Fibroblast of peridontal ligament (primary cell): ENCODE measurements around the gene ID4.
A peak's percentile ranks its signal among the peaks of the same experiment; 100 is the strongest.
"Not testable (repeated sequence)": the region's sequence is repeated elsewhere in the genome, so short reads cannot be mapped to it uniquely, and the experiment has no call there.

Experiments used
- DNase-seq: peaks from one replicate; pipeline ENCODE4 v3.0.0-alpha.2; 2010; ENCODE audit errors: extremely low read depth

The ID4 gene

DNA sequence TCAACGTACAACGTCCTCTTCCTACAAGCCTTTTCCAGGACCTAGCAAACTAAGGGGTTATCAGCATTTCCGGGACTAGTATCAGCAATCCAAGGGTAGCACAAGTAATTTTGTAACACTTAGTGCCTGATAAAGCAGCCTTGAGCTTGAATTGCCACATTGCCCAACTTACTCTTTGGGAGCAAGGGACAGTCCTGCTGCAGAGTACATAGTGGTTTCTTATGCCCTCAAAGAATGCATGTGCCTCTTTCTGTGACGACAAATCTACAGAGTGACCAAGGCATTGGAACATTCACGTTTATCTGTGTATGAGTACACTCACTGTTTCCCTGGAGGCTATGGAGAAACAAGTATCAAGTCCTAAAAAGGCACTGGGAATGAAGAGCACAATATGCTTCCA, 3.2 kb upstream of the ID4 start:
- no peak for DNase-seq

DNA sequence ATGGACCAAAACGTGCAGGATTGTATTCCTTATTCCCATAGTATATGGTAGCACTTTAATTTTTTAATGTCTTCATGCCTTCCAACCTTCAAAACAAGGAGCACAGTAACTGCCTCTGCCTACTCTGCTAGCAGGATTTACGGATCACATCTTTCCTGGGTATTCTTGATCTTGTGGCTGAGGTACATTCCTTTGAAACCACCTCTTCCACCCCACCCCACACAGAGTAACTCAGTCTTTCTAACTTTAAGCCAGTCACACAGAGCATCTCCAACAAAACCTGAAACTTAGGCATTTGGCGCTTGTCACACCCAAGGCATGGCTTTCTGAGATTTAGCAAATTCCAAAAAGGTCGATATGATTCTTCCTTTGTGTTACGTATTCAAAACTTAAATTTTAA, 2.3 kb upstream of the ID4 start:
- DNase-seq: no peak

DNA sequence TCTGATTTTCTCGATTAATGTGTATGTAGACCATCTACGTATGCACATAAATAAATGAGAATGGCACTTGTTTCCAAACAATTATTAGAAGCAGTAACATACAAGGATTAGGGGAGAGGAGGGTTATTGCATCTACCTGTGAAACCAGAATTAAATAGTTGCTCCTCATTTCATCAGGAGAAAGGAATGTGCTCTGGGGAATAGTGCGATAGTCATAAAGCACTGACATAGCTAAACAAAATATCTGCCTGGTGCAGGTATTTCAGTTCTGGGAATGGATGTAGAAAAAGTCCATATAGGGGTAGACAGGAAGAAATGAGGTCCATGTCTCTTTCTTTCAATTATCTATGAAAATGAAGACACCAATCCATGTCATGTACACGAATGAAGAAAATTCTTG, 1.6 kb upstream of the ID4 start:
- DNase-seq: no peak

DNA sequence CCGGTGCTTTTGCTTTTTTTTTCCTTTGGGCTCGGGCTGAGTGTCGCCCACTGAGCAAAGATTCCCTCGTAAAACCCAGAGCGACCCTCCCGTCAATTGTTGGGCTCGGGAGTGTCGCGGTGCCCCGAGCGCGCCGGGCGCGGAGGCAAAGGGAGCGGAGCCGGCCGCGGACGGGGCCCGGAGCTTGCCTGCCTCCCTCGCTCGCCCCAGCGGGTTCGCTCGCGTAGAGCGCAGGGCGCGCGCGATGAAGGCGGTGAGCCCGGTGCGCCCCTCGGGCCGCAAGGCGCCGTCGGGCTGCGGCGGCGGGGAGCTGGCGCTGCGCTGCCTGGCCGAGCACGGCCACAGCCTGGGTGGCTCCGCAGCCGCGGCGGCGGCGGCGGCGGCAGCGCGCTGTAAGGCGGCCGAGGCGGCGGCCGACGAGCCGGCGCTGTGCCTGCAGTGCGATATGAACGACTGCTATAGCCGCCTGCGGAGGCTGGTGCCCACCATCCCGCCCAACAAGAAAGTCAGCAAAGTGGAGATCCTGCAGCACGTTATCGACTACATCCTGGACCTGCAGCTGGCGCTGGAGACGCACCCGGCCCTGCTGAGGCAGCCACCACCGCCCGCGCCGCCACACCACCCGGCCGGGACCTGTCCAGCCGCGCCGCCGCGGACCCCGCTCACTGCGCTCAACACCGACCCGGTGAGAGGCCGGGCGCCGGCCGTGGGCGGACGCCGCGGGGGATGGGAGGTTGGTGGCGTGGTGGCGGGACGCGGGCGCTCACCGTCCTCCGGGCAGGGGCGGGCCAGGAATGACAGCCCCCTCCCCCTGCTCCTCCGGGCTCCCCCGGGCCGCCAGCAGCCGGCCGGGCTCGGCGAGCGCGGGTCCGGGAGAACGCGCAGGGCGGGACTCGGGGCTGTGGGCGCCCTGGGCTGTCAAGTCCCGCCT, 606 bp downstream of the ID4 start:
- DNase-seq: peak; percentile 23

DNA sequence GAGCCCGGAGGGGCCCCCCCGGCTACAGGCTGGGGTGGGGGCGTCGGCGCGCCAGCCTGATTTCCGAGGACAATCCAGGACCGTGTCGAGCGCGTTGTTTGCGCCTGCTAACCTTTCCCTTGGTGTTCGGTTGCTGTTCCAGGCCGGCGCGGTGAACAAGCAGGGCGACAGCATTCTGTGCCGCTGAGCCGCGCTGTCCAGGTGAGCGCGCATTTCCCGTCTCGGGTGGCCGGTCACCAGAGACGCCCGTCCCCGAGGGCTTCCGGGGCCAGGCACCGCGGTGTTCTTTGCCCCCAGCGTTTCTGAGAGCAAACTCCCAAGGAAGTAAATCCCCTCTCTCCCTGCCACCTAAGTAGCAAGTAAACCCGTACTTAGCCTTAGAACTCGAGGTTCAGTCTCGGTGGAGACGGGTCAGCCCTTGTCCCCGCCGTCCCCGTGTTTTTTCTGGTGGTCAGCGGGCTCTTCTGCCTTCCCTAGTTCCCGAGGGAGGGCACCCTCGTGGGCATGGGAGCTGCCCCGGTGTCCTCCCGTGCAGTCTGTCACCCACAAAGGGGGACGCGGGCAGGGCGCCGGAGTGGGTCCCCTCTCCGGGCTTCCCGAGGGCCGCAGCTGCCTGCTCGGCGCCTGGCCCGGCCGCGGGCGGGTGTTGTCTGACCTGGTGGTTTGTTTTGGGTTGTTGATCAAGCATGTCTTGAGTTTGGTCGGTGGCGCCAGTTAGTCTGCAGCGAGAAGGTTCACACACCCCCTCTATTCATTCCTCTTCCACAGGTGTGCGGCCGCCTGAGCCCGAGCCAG, 1.5 kb downstream of the ID4 start:
- no peak for DNase-seq

DNA sequence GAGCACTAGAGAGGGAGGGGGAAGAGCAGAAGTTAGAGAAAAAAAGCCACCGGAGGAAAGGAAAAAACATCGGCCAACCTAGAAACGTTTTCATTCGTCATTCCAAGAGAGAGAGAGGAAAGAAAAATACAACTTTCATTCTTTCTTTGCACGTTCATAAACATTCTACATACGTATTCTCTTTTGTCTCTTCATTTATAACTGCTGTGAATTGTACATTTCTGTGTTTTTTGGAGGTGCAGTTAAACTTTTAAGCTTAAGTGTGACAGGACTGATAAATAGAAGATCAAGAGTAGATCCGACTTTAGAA, 2.0 kb downstream of the ID4 start:
- DNase-seq: peak; percentile 40

DNA sequence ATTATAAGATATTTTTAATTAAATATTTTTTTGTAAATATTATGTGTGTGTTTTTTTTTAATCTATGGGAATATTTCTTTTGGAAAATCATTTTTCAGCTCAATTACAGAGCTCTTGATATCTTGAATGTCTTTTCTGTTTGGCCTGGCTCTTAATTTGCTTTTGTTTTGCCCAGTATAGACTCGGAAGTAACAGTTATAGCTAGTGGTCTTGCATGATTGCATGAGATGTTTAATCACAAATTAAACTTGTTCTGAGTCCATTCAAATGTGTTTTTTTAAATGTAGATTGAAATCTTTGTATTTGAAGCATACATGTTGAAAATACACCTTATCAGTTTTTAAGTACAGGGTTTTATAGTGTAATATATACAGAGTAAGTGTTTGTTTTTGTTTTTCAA, 2.6 kb downstream of the ID4 start:
- no peak for DNase-seq

DNA sequence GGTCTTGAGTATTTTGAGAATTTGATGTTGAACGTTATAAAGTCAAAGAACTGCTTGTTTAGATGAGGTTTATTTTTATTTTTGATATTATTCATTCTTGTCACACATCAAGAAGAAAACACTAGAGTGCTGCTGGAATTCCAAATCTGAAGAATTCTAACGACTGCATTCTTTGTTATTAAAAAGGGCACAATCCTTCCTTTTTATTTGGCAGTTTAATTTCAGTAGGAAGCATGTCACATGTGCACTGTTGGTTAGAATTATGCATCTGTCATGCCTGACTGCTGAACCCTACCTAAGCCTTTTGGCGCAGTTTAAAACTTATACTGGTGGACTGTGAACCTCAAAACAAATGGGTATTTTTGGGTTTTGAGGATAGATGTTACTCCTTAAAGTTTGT, 4.0 kb downstream of the ID4 start:
- DNase-seq: peak; percentile 50

DNA sequence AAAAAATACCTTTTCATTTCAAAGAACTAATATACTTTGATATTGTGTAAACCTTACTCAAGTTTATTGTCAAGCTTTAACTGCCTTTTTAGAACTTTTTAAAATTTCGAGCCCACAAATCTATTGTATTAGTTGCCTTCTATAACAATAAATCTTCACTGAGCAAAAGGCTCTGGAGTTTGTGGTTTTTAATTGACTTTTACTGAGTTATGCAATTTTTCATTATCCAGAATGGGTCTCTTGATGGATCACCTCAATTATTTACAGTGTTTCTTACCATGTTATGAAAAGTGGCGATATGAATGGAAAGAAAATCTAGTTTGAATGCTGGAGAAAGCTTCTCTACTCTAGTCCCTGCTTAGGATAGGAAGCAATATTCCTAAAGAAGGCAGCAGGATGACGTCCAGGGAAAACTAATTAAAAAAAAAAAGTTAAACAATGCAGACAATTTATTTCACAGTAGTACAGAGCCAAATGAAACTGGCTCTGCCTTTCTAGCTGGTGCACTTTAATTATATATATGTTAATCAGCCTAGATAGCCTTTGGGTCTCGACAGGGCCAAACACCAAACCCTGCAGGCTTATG, 5.0 kb downstream of the ID4 start:
- no peak for DNase-seq

DNA sequence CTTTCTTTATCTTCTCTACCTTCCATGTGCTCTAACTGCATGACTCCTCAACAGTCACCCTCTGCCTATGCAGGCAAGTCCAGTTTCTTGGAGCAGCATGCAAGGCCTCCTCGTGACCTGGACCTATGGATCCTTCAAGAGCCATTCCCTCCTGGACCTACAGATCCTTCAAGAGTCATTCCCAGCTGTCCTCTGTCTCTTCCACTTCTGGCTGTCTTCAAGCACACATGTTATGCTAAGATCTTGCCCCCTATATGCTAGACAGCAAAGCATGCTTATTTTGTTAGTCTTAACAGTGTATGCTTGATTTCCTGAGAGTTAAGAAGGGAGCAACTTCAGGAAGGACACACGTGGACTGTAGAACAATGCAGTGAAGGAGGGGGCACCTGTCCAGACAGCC, 7.5 kb downstream of the ID4 start:
- no peak for DNase-seq

DNA sequence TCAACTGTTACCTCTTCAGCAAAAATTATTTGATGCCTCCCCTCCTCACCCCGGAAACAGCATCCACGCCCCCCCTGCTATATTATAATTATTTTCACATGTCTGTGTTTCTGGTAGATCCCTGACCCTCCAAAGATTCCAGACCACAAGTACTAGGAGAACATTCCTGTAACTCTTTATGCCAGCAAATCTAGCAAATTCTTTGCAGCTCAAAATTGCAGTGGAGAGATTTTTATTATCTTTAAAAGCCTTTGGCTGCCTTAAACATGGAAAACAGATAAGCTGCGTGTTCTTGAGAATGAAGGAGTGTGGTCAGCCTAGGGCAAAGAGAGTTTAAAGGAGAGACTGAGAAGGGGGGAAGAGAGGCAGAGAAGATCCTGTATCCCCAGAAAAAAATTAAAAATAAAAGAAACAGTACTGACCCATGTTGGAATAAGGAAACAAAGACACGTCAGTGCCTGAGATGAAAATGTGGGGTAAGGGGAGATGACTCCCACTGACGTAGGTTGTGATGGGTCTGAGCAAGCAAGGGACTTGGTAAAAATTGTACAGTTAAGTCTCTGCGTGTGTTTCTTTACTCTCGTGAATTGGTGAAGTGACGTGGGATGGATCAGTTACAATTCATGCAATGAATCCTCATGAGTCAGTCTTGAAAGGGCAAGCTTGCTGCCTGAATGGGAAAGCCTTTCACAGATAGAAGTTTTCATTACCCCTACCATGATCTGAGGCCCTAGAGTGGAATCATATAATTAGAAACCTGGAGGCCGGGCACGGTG, 8.3 kb downstream of the ID4 start:
- peak; percentile 97 for DNase-seq

DNA sequence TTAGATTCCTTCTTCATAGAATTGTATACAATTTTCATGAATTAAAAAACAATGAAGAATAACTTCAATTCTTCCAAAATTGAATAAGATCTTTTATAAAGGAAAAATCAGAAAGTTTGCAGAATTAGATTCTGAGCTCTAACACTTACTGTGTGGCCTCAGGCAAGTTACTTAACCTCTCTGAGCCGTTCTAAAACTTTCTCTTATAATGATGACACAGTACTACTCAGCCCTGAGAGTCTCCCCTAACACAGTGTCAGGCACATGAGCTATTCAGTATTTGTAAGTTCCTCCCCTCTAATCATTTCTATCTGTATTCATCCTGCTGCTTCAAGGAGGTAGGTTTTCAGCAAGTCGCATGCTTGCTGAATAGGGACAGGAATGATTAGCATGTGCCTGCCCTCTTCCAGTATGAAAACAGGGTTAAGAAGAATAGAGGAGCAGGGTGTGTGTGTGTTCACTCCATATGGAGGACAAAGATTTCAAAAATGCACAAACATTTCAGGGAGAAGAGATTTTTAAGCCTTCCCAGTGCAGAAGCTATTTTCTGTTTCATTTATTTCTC, 11.4 kb downstream of the ID4 start:
- no peak for DNase-seq

DNA sequence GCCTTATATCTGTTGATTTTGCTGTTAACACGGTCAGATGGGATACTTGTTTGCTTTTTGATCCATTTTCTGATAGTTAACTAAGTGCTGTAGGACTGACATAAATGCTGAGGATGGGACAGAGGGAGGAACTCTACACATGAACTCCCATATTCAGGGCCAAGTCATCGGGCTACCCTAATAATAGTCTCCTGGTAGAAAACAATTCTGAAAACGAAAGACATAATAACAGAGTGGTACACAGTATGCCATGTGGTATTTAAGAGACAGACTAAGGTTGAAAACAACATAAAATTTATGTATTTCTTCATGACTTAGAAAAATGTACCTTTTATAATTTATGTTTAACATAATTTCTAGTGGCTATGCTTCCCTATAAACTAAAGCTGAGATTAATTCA, 12.0 kb downstream of the ID4 start:
- DNase-seq: no peak

DNA sequence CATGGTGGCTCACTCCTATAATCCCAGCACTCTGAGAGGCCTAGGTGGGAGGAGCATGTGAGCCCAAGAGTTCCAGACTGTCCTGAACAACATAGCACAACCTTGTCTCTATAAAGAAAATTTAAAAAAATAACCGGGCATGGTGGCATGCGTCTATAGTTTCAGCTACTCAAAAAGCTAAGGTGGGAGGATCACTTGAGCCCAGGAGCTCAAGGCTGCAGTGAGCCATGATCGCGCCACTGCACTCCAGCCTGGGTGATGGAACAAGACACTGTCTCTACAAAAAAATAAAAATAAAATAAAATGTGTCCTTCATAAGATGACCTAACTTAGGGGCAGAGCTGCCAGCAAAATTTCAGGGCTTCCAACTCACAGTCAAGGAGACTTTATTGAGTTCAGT, 12.6 kb downstream of the ID4 start:
- no peak for DNase-seq

DNA sequence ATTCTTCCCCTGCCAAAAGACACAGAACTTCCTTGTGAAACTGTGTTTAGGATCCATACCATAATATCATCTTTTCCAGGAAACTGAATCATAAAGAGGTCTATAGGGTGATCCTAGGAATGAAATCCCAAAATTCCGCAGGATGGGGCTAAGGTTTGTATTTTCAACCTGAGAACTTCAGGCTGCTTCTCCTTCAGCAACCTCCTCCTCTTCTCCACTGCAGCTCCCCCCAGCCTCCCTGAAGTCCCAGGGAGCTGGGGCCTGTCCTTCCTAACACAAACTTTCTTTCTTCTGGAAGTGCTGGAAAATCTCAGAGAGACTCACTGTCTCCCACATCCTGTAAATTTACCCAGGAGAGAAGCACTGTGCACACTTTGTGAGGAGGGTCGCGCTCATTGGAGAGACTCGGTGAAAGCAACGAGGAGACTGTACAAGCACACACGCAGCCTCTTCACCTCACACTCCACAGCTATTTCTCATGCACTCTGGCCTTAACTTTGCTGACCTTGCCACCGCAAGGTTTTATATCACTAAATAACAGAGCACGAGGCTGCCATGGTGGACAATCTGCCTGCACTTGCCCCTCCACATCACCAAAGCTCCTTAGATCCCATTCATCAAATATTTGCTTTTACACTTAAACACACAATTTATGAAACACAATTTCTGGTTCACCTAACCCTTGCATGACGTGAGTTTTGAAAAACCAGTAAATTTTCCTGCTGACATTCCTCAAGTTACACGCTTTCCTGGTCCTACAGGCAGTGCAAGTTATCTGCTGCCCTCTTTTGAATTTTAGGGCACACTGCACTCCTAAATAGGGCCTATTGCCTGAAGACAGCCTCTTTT, 14.3 kb downstream of the ID4 start:
- DNase-seq: peak; percentile 87

DNA sequence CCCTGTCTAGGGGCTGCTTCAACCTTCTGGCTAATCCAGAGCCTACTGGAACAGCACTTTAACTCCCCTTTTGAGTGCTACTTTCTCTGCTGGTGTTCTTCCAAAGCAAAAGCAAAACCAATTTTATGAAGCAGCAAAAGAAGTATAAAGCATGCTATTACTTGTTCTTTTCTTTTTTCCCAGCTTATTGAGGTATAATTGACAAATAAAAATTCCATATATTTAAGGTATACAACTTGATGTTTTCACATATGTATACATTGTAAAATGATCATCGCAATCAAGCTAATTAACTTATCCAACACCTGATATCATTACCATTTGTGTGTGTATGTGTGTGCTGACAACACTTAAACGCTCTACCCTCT, 14.9 kb downstream of the ID4 start:
- no peak for DNase-seq

DNA sequence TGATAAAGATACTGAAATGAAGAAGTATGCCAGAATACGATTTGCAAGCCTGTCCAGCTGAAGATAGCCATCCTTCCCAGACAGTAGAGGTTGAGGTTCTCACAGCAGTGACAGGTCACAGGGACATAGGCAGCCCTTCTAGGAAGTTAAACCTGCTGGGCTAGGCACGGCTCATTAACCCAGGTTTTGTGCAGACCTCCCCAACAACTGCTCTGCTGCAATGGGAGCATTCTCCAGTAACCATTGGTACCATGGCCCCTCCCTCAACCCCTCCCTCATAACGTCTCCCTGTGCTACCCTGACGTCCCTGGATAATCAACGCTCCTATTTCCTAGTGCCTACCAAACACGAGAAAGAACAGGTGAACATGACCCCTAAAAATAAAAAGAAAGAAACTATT, 15.8 kb downstream of the ID4 start:
- no peak for DNase-seq

DNA sequence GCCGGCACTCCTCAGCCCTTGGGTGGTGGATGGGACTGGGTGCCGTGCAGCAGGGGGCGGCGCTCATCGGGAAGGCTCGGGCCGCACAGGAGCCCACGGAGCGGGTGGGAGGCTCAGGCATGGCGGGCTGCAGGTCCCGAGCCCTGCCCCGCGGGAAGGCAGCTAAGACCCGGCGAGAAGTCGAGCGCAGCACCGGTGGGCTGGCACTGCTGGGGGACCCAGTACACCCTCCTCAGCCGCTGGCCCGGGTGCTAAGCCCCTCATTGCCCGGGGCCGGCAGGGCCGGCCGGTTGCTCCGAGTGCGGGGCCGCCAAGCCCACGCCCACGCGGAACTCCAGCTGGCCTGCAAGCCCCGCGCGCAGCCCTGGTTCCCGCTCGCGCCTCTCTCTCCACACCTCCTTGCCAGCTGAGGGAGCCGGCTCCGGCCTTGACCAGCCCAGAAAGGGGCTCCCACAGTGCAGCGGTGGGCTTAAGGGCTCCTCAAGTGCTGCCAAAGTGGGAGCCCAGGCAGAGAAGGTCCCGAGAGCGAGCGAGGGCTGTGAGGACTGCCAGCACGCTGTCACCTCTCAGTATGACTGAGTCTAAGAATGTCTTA, 17.3 kb downstream of the ID4 start:
- not testable (repeated sequence) for DNase-seq

DNA sequence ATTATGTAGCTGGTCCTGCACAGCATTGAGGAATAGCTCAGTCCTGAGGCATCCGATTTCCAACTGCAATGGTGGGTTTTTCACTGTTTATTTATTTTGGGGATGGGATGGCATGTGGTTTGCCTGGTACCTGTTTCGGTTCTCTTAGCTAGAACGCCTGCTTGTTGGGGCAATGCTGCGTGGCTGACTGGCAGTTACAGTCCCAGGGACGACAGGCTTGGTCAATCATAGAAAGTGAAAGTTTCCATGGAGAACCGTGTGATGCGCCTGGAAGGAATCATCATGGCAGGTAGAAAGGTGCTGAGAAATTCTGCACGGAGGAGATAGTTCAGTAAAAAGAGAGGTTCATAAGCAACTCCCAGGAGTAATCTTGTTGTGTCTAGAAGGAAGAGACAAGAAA, 18.4 kb downstream of the ID4 start:
- no peak for DNase-seq

DNA sequence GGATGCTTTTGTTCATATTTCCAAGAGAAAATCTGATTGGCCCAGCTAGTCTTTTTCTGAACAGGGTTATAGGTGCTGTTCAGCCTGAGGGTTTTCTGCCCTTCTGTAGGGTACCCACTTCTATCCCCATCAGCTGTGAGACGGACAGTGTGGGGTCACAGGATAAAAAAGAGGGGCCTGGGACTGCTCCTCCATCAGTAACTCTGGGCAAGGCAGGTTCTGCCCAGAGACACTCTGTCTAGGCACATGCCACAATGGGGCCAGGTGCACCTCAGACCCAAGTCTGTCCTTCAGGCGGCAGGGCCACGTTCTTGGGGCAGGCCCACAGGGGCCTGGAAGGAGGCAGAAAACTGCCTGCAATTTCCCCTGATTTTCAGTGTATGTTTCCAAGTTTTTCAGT, 20.0 kb downstream of the ID4 start:
- DNase-seq: no peak

DNA sequence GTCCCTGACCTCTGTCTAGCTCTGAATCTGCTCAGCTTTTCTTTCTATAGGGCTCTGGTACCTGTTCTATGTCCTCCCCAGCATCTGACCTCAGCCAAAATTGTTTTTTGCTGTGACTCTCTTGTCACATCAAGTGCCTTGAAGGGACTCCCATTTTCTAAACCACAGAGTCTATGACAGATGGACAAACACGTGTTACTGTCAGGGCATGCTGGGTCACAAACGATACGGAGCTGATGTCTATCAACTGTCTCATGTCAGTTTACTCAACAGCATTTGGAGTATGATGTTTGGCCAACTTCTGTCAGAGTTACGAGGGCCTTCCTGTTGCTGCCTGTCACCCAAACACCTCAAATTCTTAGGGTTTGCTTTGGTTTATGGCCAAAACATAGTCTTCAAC, 20.5 kb downstream of the ID4 start:
- no peak for DNase-seq
